Subcutaneous adipose tissue (tissue), 4 donors: Measurements from ENCODE around the gene LDLRAD4. TPM values are rescaled to one million over a fixed set of nuclear protein-coding genes. Genes with fewer than 3 reads are reported as not detected.

ENCODE experiments used
- CTCF ChIP-seq: fragments of 450-650 bp; IDR thresholded peaks from one replicate; pipeline ENCODE4 v1.5.1; 2016; ENCODE audit warnings: low read depth, mild to moderate bottlenecking, control low read depth, antibody characterized with exemption, moderate library complexity
- total RNA-seq, 4 donors: library from RNA; depleted of rRNA; stranded (reverse); fragments of >200 nt; gene quantifications; one replicate each; pipeline ENCODE4 v1.1.0, GENCODE V29; 2016

Gene LDLRAD4
- total RNA-seq, 4 donors from 2014 or later: 16.4 to 28.4 (median 21.6) TPM

GRCh38 chr18:13227910-13228309, 9.3 kb downstream of the LDLRAD4 start:
- no peak for TF ChIP-seq CTCF

- no peak for TF ChIP-seq CTCF
Observed at GRCh38 chr18:13229001-13229671, 10.6 kb downstream of the LDLRAD4 start.

- TF ChIP-seq CTCF: no peak
Observed at GRCh38 chr18:13231151-13231550, 12.6 kb downstream of the LDLRAD4 start.

GRCh38 chr18:13232086-13232917, 13.7 kb downstream of the LDLRAD4 start:
- no peak for TF ChIP-seq CTCF

- no peak for TF ChIP-seq CTCF
Observed at GRCh38 chr18:13232971-13233786, 14.6 kb downstream of the LDLRAD4 start.

GRCh38 chr18:13233787-13234783, 15.5 kb downstream of the LDLRAD4 start:
- no peak for TF ChIP-seq CTCF
